H1 (cell line): ENCODE results near the gene ASGR2. TPM values are rescaled to one million over a fixed set of nuclear protein-coding genes. Genes with fewer than 3 reads are reported as not detected.

Experiments used
- CTCF ChIA-PET: fragments of 300-600 bp; sonication (Branson Sonifier 250); formaldehyde crosslinking; loops from one replicate; lab custom pipeline; 2021; ENCODE audit not compliant: partially characterized antibody; lab: Charles Lee
- POLR2A ChIA-PET: fragments of 300-600 bp; sonication (Branson Sonifier 250); formaldehyde crosslinking; loops from one replicate; lab custom pipeline; 2021; ENCODE audit warnings: inconsistent platforms; ENCODE audit not compliant: partially characterized antibody; lab: Charles Lee
- DNase-seq, 2 experiments: peaks; one replicate each; pipeline versions ENCODE4 v3.0.0 to v3.0.0-alpha.2; 2010 to 2022; ENCODE audit warnings: low spot score in 2 of 2, low read depth in 1 of 2, mixed read lengths in 1 of 2
- FAIRE-seq: peaks from 2 replicates; lab custom pipeline; 2011; peaks lifted over from hg19 to GRCh38; lab: Jason Lieb, UNC
- H2AFZ ChIP-seq: 2 replicates; pipeline ENCODE4 v1.8.1; 2012; ENCODE audit warnings: low read length, inconsistent platforms
- H2AK5ac ChIP-seq: 2 replicates; pipeline ENCODE4 v1.6.1; 2013; ENCODE audit warnings: low read depth, low read length
- H2BK120ac ChIP-seq: replicated peaks from 2 replicates; pipeline ENCODE3; 2013; ENCODE audit warnings: low read depth, low read length, inconsistent platforms
- H2BK12ac ChIP-seq: 2 replicates; pipeline ENCODE4 v1.6.1; 2013; ENCODE audit warnings: low read depth, low read length
- H2BK15ac ChIP-seq: 2 replicates; pipeline ENCODE4 v1.6.1; 2013; ENCODE audit warnings: low read length
- H2BK20ac ChIP-seq: 2 replicates; pipeline ENCODE4 v1.6.1; 2013; ENCODE audit warnings: low read length
- H2BK5ac ChIP-seq: 2 replicates; pipeline ENCODE4 v1.6.1; 2013; ENCODE audit warnings: low read depth, low read length
- H3K14ac ChIP-seq: 2 replicates; pipeline ENCODE4 v1.6.1; 2013; ENCODE audit warnings: inconsistent platforms; ENCODE audit not compliant: insufficient read length
- H3K18ac ChIP-seq: 2 replicates; pipeline ENCODE4 v1.6.1; 2013; ENCODE audit warnings: low read length; ENCODE audit errors: extremely low read depth
- H3K23ac ChIP-seq: 2 replicates; pipeline ENCODE4 v1.6.1; 2013; ENCODE audit warnings: inconsistent platforms; ENCODE audit not compliant: insufficient read length
- H3K23me2 ChIP-seq: 2 replicates; pipeline ENCODE4 v1.6.1; 2013; ENCODE audit warnings: low read depth, low read length
- H3K27ac ChIP-seq: 2 replicates; pipeline ENCODE4 v1.6.1; 2011; ENCODE audit warnings: low read depth, low read length, inconsistent platforms
- H3K27me3 ChIP-seq, 4 experiments: replicated peaks in 1 of 4; 1 replicate in 1 of 4; 2 replicates in 3 of 4; pipeline versions ENCODE4 v1.6.1 to v1.8.1; 2011 to 2013; ENCODE audit warnings: low read length in 3 of 4, mild to moderate bottlenecking in 3 of 4, inconsistent platforms in 2 of 4, mixed read lengths in 2 of 4, moderate library complexity in 1 of 4; ENCODE audit not compliant: control insufficient read depth in 3 of 4, insufficient read depth in 3 of 4; ENCODE audit errors: extremely low read depth in 1 of 4
- H3K36me3 ChIP-seq, 4 experiments: 2 replicates each; pipeline versions ENCODE4 v1.6.1 to v1.8.1; 2011 to 2013; ENCODE audit warnings: mild to moderate bottlenecking in 4 of 4, low read length in 3 of 4, moderate library complexity in 2 of 4, control low read depth in 1 of 4, inconsistent platforms in 1 of 4; ENCODE audit not compliant: insufficient read depth in 4 of 4, control insufficient read depth in 2 of 4
- H3K4ac ChIP-seq: replicated peaks from 2 replicates; pipeline ENCODE3; 2013; ENCODE audit warnings: low read length, low read depth, mixed read lengths, inconsistent platforms; ENCODE audit not compliant: insufficient read length
- H3K4me1 ChIP-seq, 4 experiments: replicated peaks in 1 of 4; 1 replicate in 1 of 4; 2 replicates in 3 of 4; pipeline versions ENCODE4 v1.6.1 to v1.8.1; 2011 to 2013; ENCODE audit warnings: low read length in 3 of 4, inconsistent platforms in 2 of 4, mixed read lengths in 1 of 4; ENCODE audit not compliant: insufficient read depth in 4 of 4, control insufficient read depth in 3 of 4
- H3K4me2 ChIP-seq, 2 experiments: 2 replicates each; pipeline versions ENCODE4 v1.6.1 to v1.8.1; 2011 to 2013; ENCODE audit warnings: low read depth in 2 of 2, low read length in 2 of 2, control low read depth in 1 of 2, inconsistent platforms in 1 of 2, mild to moderate bottlenecking in 1 of 2; ENCODE audit not compliant: insufficient read depth in 1 of 2
- H3K4me3 ChIP-seq, 4 experiments: fragments of 200-600, 300-600 bp in 1 of 4; sonication (generic), shearing (Covaris generic), sonication (Bioruptor Twin) in 1 of 4; 2 replicates each; pipeline versions ENCODE4 v1.5.1 to v1.8.1; 2011 to 2016; ENCODE audit warnings: low read length in 4 of 4, low read depth in 3 of 4, control low read depth in 2 of 4, inconsistent platforms in 2 of 4, mild to moderate bottlenecking in 2 of 4, mixed read lengths in 1 of 4, moderate library complexity in 1 of 4; ENCODE audit not compliant: insufficient read depth in 2 of 4; ENCODE audit errors: extremely low read depth in 1 of 4
- H3K56ac ChIP-seq: replicated peaks from 2 replicates; pipeline ENCODE3; 2013; ENCODE audit warnings: low read depth, mild to moderate bottlenecking, mixed read lengths, low read length, inconsistent platforms; ENCODE audit not compliant: insufficient read length
- H3K79me1 ChIP-seq: 2 replicates; pipeline ENCODE4 v1.6.1; 2013; ENCODE audit warnings: low read depth, low read length, control low read depth
- H3K79me2 ChIP-seq, 2 experiments: 2 replicates each; pipeline versions ENCODE4 v1.6.1 to v1.8.1; 2012 to 2013; ENCODE audit warnings: low read length in 2 of 2, mild to moderate bottlenecking in 2 of 2, inconsistent platforms in 1 of 2; ENCODE audit not compliant: insufficient read depth in 2 of 2, control insufficient read depth in 1 of 2
- H3K9ac ChIP-seq, 4 experiments: replicated peaks in 1 of 4; 1 replicate in 1 of 4; 2 replicates in 3 of 4; pipeline versions ENCODE4 v1.6.1 to v1.8.1; 2011 to 2013; ENCODE audit warnings: low read depth in 3 of 4, low read length in 3 of 4, control low read depth in 2 of 4, mild to moderate bottlenecking in 2 of 4, moderate library complexity in 2 of 4, inconsistent platforms in 1 of 4; ENCODE audit errors: extremely low read depth in 1 of 4
- H3K9me3 ChIP-seq, 2 experiments: 2 replicates each; pipeline versions ENCODE4 v1.6.1 to v1.8.1; 2012 to 2013; ENCODE audit warnings: mild to moderate bottlenecking in 2 of 2, moderate library complexity in 2 of 2, control low read depth in 1 of 2, inconsistent platforms in 1 of 2, low read depth in 1 of 2, low read length in 1 of 2, mixed read lengths in 1 of 2; ENCODE audit not compliant: insufficient read depth in 2 of 2
- H4K20me1 ChIP-seq, 2 experiments: replicated peaks in 1 of 2; 2 replicates each; pipeline versions ENCODE3 to v1.8.1; 2011 to 2013; ENCODE audit warnings: inconsistent platforms in 2 of 2, low read length in 2 of 2, mild to moderate bottlenecking in 1 of 2; ENCODE audit not compliant: insufficient read depth in 2 of 2, control insufficient read depth in 1 of 2
- H4K5ac ChIP-seq: 2 replicates; pipeline ENCODE4 v1.6.1; 2013; ENCODE audit warnings: low read length, low read depth, mixed read lengths, inconsistent platforms; ENCODE audit not compliant: insufficient read length
- H4K8ac ChIP-seq: 2 replicates; pipeline ENCODE4 v1.8.0; 2013; ENCODE audit warnings: mild to moderate bottlenecking, moderate library complexity, low read length, inconsistent platforms; ENCODE audit not compliant: insufficient read depth; ENCODE audit errors: extremely low read depth
- H4K91ac ChIP-seq: replicated peaks from 2 replicates; pipeline ENCODE3; 2013; ENCODE audit warnings: low read length, mixed read lengths, inconsistent platforms; ENCODE audit not compliant: insufficient read length
- BCL11A ChIP-seq, 2 experiments: IDR thresholded peaks; one replicate each; pipeline ENCODE4 v1.6.1; 2011; ENCODE audit warnings: low read depth in 2 of 2, low read length in 2 of 2, mild to moderate bottlenecking in 2 of 2
- E2F6 ChIP-seq: IDR thresholded peaks from 2 replicates; pipeline ENCODE4 v1.6.1; 2012; ENCODE audit warnings: inconsistent platforms
- FOSL1 ChIP-seq: IDR thresholded peaks from 2 replicates; pipeline ENCODE4 v1.6.1; 2011; ENCODE audit warnings: mild to moderate bottlenecking, low read depth, low read length, moderate library complexity; ENCODE audit not compliant: insufficient read depth
- GABPA ChIP-seq: IDR thresholded peaks from 2 replicates; pipeline ENCODE4 v1.6.1; 2011; ENCODE audit warnings: mild to moderate bottlenecking, low read length, moderate library complexity, borderline replicate concordance; ENCODE audit not compliant: insufficient read depth
- GTF2F1 ChIP-seq: IDR thresholded peaks from 2 replicates; pipeline ENCODE4 v1.6.1; 2012; ENCODE audit warnings: low read depth, low read length, improper control_type of control experiment, borderline replicate concordance
- JUND ChIP-seq: IDR thresholded peaks from 2 replicates; pipeline ENCODE4 v1.6.1; 2011; ENCODE audit warnings: mild to moderate bottlenecking, improper control_type of control experiment, low read length
- NANOG ChIP-seq: IDR thresholded peaks from 2 replicates; pipeline ENCODE4 v1.6.1; 2011; ENCODE audit warnings: low read length, low read depth, mild to moderate bottlenecking, inconsistent platforms; ENCODE audit not compliant: insufficient read depth, poor library complexity, severe bottlenecking
- NRF1 ChIP-seq: IDR thresholded peaks from 2 replicates; pipeline ENCODE4 v1.6.1; 2011; ENCODE audit warnings: mild to moderate bottlenecking, low read depth, low read length, improper control_type of control experiment
- RBBP5 ChIP-seq: IDR thresholded peaks from 2 replicates; pipeline ENCODE4 v1.7.1; 2012; ENCODE audit warnings: low read depth, mild to moderate bottlenecking, inconsistent platforms, low read length, moderate library complexity, borderline replicate concordance
- SAP30 ChIP-seq: fragments of 300-600 bp; sonication (generic); IDR thresholded peaks from 2 replicates; pipeline ENCODE4 v1.7.1; 2012; ENCODE audit warnings: low read length, moderate library complexity, mild to moderate bottlenecking, inconsistent platforms; ENCODE audit not compliant: insufficient read depth, insufficient replicate concordance
- SIN3A ChIP-seq, 2 experiments: IDR thresholded peaks in 1 of 2; conservative IDR thresholded peaks in 1 of 2; 2 replicates each; pipeline ENCODE4 v1.6.1; 2011 to 2012; ENCODE audit warnings: low read length in 2 of 2, improper control_type of control experiment in 1 of 2, low read depth in 1 of 2, mild to moderate bottlenecking in 1 of 2
- SRF ChIP-seq: IDR thresholded peaks from 2 replicates; pipeline ENCODE4 v1.6.1; 2011; ENCODE audit warnings: mild to moderate bottlenecking, low read depth, low read length, moderate library complexity
- WGBS, 2 experiments: shearing (Covaris generic) in 1 of 2; methylation state at CpG; one replicate each; pipeline versions ENCODE4 v1.1.6 to v1.1.7; 2013 to 2015; ENCODE audit warnings: low lambda C conversion rate in 2 of 2, mixed read lengths in 2 of 2, inconsistent platforms in 1 of 2, low coverage in 1 of 2, missing lambda C conversion rate in 1 of 2; ENCODE audit not compliant: insufficient replicate concordance in 2 of 2, insufficient coverage in 1 of 2, insufficient read length in 1 of 2; ENCODE audit errors: extremely low coverage in 1 of 2, missing lambda C conversion rate in 1 of 2; 5-methylcytosine and 5-hydroxymethylcytosine counted together
- polyA plus RNA-seq, 7 experiments: library from polyadenylated mRNA; depleted of rRNA in 3 of 7; stranded (reverse) in 5 of 7; unstranded in 2 of 7; fragments of >200 nt in 5 of 7; fragments of 200-250 nt in 2 of 7; gene quantifications; 1 replicate in 5 of 7; 2 replicates in 1 of 7; 4 replicates in 1 of 7; pipeline versions ENCODE4 v1.2.1 to v1.2.3, GENCODE V29; 2011 to 2013; ENCODE audit warnings: missing spikeins in 2 of 7, mixed read lengths in 2 of 7
- total RNA-seq: library from RNA; stranded (reverse); fragmentation: NEBNext Ultra II Directional; extraction: Animal tissue kit (Norgen Biotek cat#: 25700); gene quantifications from 2 replicates; pipeline ENCODE4 v1.2.1, GENCODE V29; 2021

ASGR2 gene
- total and polyA plus RNA-seq, 2 of the 8 experiments (the other 6 are each of a cell fraction or from before 2014, with no cell fraction given), result 0.91 TPM; not detected in 1

GRCh38 chr17:7078711-7079110, 35.9 kb downstream of the ASGR2 start:
- ChIA-PET CTCF (interaction anchor here (1.1 to 1.3 kb wide), 3 partner anchors 20 to 58 kb away, joined by 3 to 4 read pairs (median 4); no protein-coding TSS in a partner anchor), POLR2A (no interaction called here)
- DNase-seq (no peak), FAIRE-seq (no peak)
- H4K91ac ChIP-seq, result no peak overlapping the region
- no peak overlapping the region for H2BK15ac ChIP-seq
- H2BK5ac ChIP-seq, result no peak overlapping the region
- H3K27ac ChIP-seq, result no peak overlapping the region
- no peak overlapping the region for H3K4me3 ChIP-seq
- H4K5ac ChIP-seq, result no peak overlapping the region
- H2BK20ac ChIP-seq, result no peak overlapping the region
- H3K4me2 ChIP-seq, result no peak overlapping the region
- H3K4me1 ChIP-seq, result no peaks in the 10 kb centered on the region
- no peak overlapping the region for H3K18ac ChIP-seq
- H4K8ac ChIP-seq, result no peak overlapping the region
- H3K4ac ChIP-seq, result no peak overlapping the region
- no peak overlapping the region for H3K56ac ChIP-seq
- H3K36me3 ChIP-seq, result no peaks in the 10 kb centered on the region
- no peak overlapping the region for H2BK12ac ChIP-seq
- H2AK5ac ChIP-seq, result no peak overlapping the region
- no peak overlapping the region for H2BK120ac ChIP-seq
- H3K27me3 ChIP-seq, result no peaks in the 10 kb centered on the region
- H3K79me2 ChIP-seq, result no peaks in the 10 kb centered on the region
- no peaks in the 10 kb centered on the region for H4K20me1 ChIP-seq
- H3K23me2 ChIP-seq, result no peaks in the 10 kb centered on the region
- no peaks in the 10 kb centered on the region for H3K9me3 ChIP-seq
- no peak overlapping the region for H3K9ac ChIP-seq
- H3K14ac ChIP-seq, result no peak overlapping the region
- no peak overlapping the region for H3K23ac ChIP-seq
- 96% methylated on average over 10 of the region's 10 CpGs; no CpG with 5 or more reads in 1 of the 2 experiments for WGBS, 2 experiments
- no peaks in the 10 kb centered on the region for H3K79me1 ChIP-seq
- H2AFZ ChIP-seq, result no peak overlapping the region
- TF ChIP-seq RBBP5, result no peak
- TF ChIP-seq SIN3A (conservative IDR thresholded peaks at IDR 0.05 in 1 of 2, IDR thresholded peaks at IDR 0.05 in 1 of 2; ENCODE audit: low read depth in 1 of 2, low read length in 2 of 2), result no peak
- no peak for TF ChIP-seq FOSL1
- TF ChIP-seq NRF1, result no peak
- no peak for TF ChIP-seq GTF2F1
- no peak for TF ChIP-seq GABPA
- no peak for TF ChIP-seq E2F6
- no peak for TF ChIP-seq JUND
- TF ChIP-seq SAP30, result no peak
- no peak for TF ChIP-seq NANOG
- no peak for TF ChIP-seq SRF
- no peak for TF ChIP-seq BCL11A (IDR thresholded peaks at IDR 0.05; ENCODE audit: low read depth in 2 of 2, low read length in 2 of 2)
